ENCODE measurements around the gene CARD11.

GRCh38 chr7:3076163-3076562 is 32.5 kb upstream of the CARD11 start:
- TF ChIP-seq, protein P1, sequence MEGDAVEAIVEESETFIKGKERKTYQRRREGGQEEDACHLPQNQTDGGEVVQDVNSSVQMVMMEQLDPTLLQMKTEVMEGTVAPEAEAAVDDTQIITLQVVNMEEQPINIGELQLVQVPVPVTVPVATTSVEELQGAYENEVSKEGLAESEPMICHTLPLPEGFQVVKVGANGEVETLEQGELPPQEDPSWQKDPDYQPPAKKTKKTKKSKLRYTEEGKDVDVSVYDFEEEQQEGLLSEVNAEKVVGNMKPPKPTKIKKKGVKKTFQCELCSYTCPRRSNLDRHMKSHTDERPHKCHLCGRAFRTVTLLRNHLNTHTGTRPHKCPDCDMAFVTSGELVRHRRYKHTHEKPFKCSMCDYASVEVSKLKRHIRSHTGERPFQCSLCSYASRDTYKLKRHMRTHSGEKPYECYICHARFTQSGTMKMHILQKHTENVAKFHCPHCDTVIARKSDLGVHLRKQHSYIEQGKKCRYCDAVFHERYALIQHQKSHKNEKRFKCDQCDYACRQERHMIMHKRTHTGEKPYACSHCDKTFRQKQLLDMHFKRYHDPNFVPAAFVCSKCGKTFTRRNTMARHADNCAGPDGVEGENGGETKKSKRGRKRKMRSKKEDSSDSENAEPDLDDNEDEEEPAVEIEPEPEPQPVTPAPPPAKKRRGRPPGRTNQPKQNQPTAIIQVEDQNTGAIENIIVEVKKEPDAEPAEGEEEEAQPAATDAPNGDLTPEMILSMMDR (IDR thresholded peaks at IDR 0.05; ENCODE audit: poor library complexity, severe bottlenecking) = no peak
- no peak for TF ChIP-seq POLR2AphosphoS5 (IDR thresholded peaks at IDR 0.05)
